H9 (cell line): ENCODE results near the gene ADAMTSL2. TPM values are rescaled to one million over a fixed set of nuclear protein-coding genes. Genes with fewer than 3 reads are reported as not detected.
A peak's percentile ranks its signal among the peaks of the same experiment; 100 is the strongest.

Source experiments
- DNase-seq: peaks from one replicate; pipeline ENCODE4 v3.0.0-alpha.2; 2017
- H2AFZ ChIP-seq: one replicate; pipeline ENCODE4 v1.6.1; 2013; ENCODE audit warnings: mild to moderate bottlenecking, low read length, control low read depth, moderate library complexity
- H2AK5ac ChIP-seq: 2 replicates; pipeline ENCODE4 v1.6.1; 2013; ENCODE audit warnings: low read length, control low read depth, mixed read lengths; ENCODE audit not compliant: insufficient read length
- H2BK120ac ChIP-seq: one replicate; pipeline ENCODE4 v1.6.1; 2013; ENCODE audit warnings: low read depth, mild to moderate bottlenecking, low read length, control low read depth, inconsistent platforms; ENCODE audit not compliant: poor library complexity, severe bottlenecking
- H2BK12ac ChIP-seq: 2 replicates; pipeline ENCODE4 v1.6.1; 2013; ENCODE audit warnings: low read length, control low read depth, mixed read lengths, low read depth; ENCODE audit not compliant: insufficient read length
- H2BK15ac ChIP-seq: 2 replicates; pipeline ENCODE4 v1.6.1; 2013; ENCODE audit warnings: low read depth, low read length, control low read depth
- H2BK20ac ChIP-seq: one replicate; pipeline ENCODE4 v1.6.1; 2013; ENCODE audit warnings: low read depth, mild to moderate bottlenecking, low read length, control low read depth, inconsistent platforms; ENCODE audit not compliant: poor library complexity, severe bottlenecking
- H2BK5ac ChIP-seq: 2 replicates; pipeline ENCODE4 v1.6.1; 2013; ENCODE audit warnings: low read length, control low read depth, mixed read lengths; ENCODE audit not compliant: insufficient read length
- H3K14ac ChIP-seq: 2 replicates; pipeline ENCODE4 v1.6.1; 2013; ENCODE audit warnings: low read length, control low read depth; ENCODE audit not compliant: insufficient read depth
- H3K18ac ChIP-seq: 2 replicates; pipeline ENCODE4 v1.6.1; 2013; ENCODE audit warnings: low read depth, mild to moderate bottlenecking, mixed read lengths, low read length, control low read depth; ENCODE audit not compliant: insufficient read length
- H3K23ac ChIP-seq: 2 replicates; pipeline ENCODE4 v1.6.1; 2013; ENCODE audit warnings: low read length, control low read depth, mixed read lengths, low read depth; ENCODE audit not compliant: insufficient read length
- H3K23me2 ChIP-seq: 2 replicates; pipeline ENCODE4 v1.6.1; 2013; ENCODE audit warnings: low read depth, mild to moderate bottlenecking, mixed read lengths, low read length, control low read depth; ENCODE audit not compliant: insufficient read length, poor library complexity, severe bottlenecking
- H3K27ac ChIP-seq: 2 replicates; pipeline ENCODE4 v1.5.1; 2013; ENCODE audit warnings: low read length, control low read depth, mixed read lengths, low read depth; ENCODE audit not compliant: insufficient read length
- H3K27me3 ChIP-seq: 2 replicates; pipeline ENCODE4 v1.6.1; 2013; ENCODE audit warnings: low read length, control low read depth, inconsistent platforms; ENCODE audit not compliant: insufficient read depth
- H3K4ac ChIP-seq: 2 replicates; pipeline ENCODE4 v1.6.1; 2013; ENCODE audit warnings: low read depth, mild to moderate bottlenecking, control low read depth, inconsistent platforms, low read length, moderate library complexity
- H3K4me1 ChIP-seq: 2 replicates; pipeline ENCODE4 v1.6.1; 2013; ENCODE audit warnings: low read length, control low read depth, inconsistent platforms; ENCODE audit not compliant: insufficient read depth
- H3K4me2 ChIP-seq: 2 replicates; pipeline ENCODE4 v1.6.1; 2013; ENCODE audit warnings: low read length, control low read depth, mixed read lengths; ENCODE audit not compliant: insufficient read length, insufficient read depth
- H3K56ac ChIP-seq: 2 replicates; pipeline ENCODE4 v1.6.1; 2013; ENCODE audit warnings: low read depth, mild to moderate bottlenecking, mixed read lengths, low read length, control low read depth; ENCODE audit not compliant: insufficient read length
- H3K79me1 ChIP-seq: 2 replicates; pipeline ENCODE4 v1.6.1; 2013; ENCODE audit warnings: low read depth, mild to moderate bottlenecking, moderate library complexity, low read length, control low read depth, inconsistent platforms; ENCODE audit not compliant: insufficient read depth, poor library complexity, severe bottlenecking
- H3K79me2 ChIP-seq: 2 replicates; pipeline ENCODE4 v1.6.1; 2013; ENCODE audit warnings: low read length, control low read depth, inconsistent platforms; ENCODE audit not compliant: insufficient read depth
- H3K9ac ChIP-seq: 2 replicates; pipeline ENCODE4 v1.6.1; 2013; ENCODE audit warnings: low read length, control low read depth, mixed read lengths; ENCODE audit not compliant: insufficient read length; ENCODE audit errors: extremely low read depth
- H3K9me3 ChIP-seq: one replicate; pipeline ENCODE4 v1.6.1; 2013; ENCODE audit warnings: low read depth, low read length, inconsistent platforms; ENCODE audit not compliant: control insufficient read depth
- H3T11ph ChIP-seq: one replicate; pipeline ENCODE4 v1.6.1; 2013; ENCODE audit warnings: mild to moderate bottlenecking, low read length, control low read depth, inconsistent platforms
- H4K20me1 ChIP-seq: one replicate; pipeline ENCODE4 v1.6.1; 2013; ENCODE audit not compliant: control insufficient read depth, insufficient read length, insufficient read depth
- H4K5ac ChIP-seq: 2 replicates; pipeline ENCODE4 v1.6.1; 2013; ENCODE audit warnings: low read depth, mild to moderate bottlenecking, mixed read lengths, low read length, control low read depth; ENCODE audit not compliant: insufficient read length
- H4K8ac ChIP-seq: replicated peaks from 2 replicates; pipeline ENCODE4 v1.6.1; 2013; ENCODE audit warnings: low read length, control low read depth, mixed read lengths, low read depth; ENCODE audit not compliant: insufficient read length
- H4K91ac ChIP-seq: 2 replicates; pipeline ENCODE4 v1.6.1; 2013; ENCODE audit warnings: low read depth, mild to moderate bottlenecking, moderate library complexity, mixed read lengths, low read length, control low read depth; ENCODE audit not compliant: insufficient read length
- H3K27ac Mint-ChIP-seq, 3 experiments: 2 replicates in 2 of 3; 3 replicates in 1 of 3; pipeline ENCODE4 v1.8.0; 2020 to 2021; ENCODE audit warnings: mixed read lengths in 3 of 3, mild to moderate bottlenecking in 1 of 3, moderate library complexity in 1 of 3
- H3K27me3 Mint-ChIP-seq: 2 replicates; pipeline ENCODE4 v1.8.0; 2021; ENCODE audit warnings: low read depth, mild to moderate bottlenecking, moderate library complexity, mixed read lengths
- H3K36me3 Mint-ChIP-seq, 3 experiments: 2 replicates in 2 of 3; 3 replicates in 1 of 3; pipeline ENCODE4 v1.8.0; 2020 to 2021; ENCODE audit warnings: low read depth in 3 of 3, mixed read lengths in 3 of 3; ENCODE audit not compliant: insufficient read depth in 1 of 3
- H3K4me1 Mint-ChIP-seq, 2 experiments: 2 replicates each; pipeline ENCODE4 v1.8.0; 2020; ENCODE audit warnings: mixed read lengths in 2 of 2
- H3K4me3 Mint-ChIP-seq, 2 experiments: 2 replicates in 1 of 2; 3 replicates in 1 of 2; pipeline ENCODE4 v1.8.0; 2020 to 2021; ENCODE audit warnings: mild to moderate bottlenecking in 2 of 2, mixed read lengths in 2 of 2, moderate library complexity in 1 of 2
- H3K9me3 Mint-ChIP-seq, 2 experiments: 2 replicates in 1 of 2; 3 replicates in 1 of 2; pipeline ENCODE4 v1.8.0; 2020; ENCODE audit warnings: mild to moderate bottlenecking in 2 of 2, mixed read lengths in 2 of 2, moderate library complexity in 1 of 2
- CTCF ChIP-seq: fragments of 200-600 bp; sonication (generic); conservative IDR thresholded peaks from 3 replicates; pipeline ENCODE4 v1.8.0; 2021; ENCODE audit warnings: antibody characterized with exemption, mild to moderate bottlenecking
- WGBS: extraction: QIAGEN DNeasy Blood & Tissue Kit; methylation state at CpG from one replicate; pipeline ENCODE4 v1.1.7; 2013; ENCODE audit warnings: missing lambda C conversion rate, low lambda C conversion rate, mixed read lengths; ENCODE audit not compliant: insufficient read length; ENCODE audit errors: extremely low coverage; 5-methylcytosine and 5-hydroxymethylcytosine counted together
- total RNA-seq: library from RNA; stranded (reverse); gene quantifications from 2 replicates; pipeline ENCODE4 v1.2.1, GENCODE V29; 2021

Gene ADAMTSL2
- total RNA-seq, 1 experiment from 2014 or later: 0.61 TPM

- H3K4ac ChIP-seq: no peak overlapping the region
- H2BK5ac ChIP-seq: no peak overlapping the region
- no peaks in the 10 kb centered on the region for H3K23me2 ChIP-seq
- H3T11ph ChIP-seq: no peak overlapping the region
- Mint-ChIP-seq H3K4me3 (no peak overlapping the region), H3K9me3 (no peaks in the 10 kb centered on the region), H3K27me3 (peaks cover 4% of the 10 kb centered on the region), H3K27ac (peak overlapping the region in 1 of 3 experiments; percentile 80; a peak in 1 of 7 replicates), H3K4me1 (0 out of 4 replicates have a peak, but pooled peaks cover 0 to 3% of the 10 kb centered on the region in 2 experiments), H3K36me3 (no peaks in the 10 kb centered on the region)
- no peak overlapping the region for H2AFZ ChIP-seq
- H3K4me2 ChIP-seq: no peak overlapping the region
- H3K27me3 ChIP-seq: no peaks in the 10 kb centered on the region
- no peaks in the 10 kb centered on the region for H3K79me1 ChIP-seq
- no peak overlapping the region for H2BK15ac ChIP-seq
- H4K5ac ChIP-seq: no peak overlapping the region
- TF ChIP-seq CTCF: no peak
- no peak overlapping the region for H3K18ac ChIP-seq
- H2BK120ac ChIP-seq: no peak overlapping the region
- H3K9ac ChIP-seq: no peak overlapping the region
- no peaks in the 10 kb centered on the region for H3K4me1 ChIP-seq
- H4K8ac ChIP-seq: no peak overlapping the region
- H2AK5ac ChIP-seq: no peak overlapping the region
- no peak overlapping the region for H3K27ac ChIP-seq
- no CpG with 5 or more reads among the region's 15 CpGs for WGBS
- H3K56ac ChIP-seq: no peak overlapping the region
- H3K14ac ChIP-seq: no peak overlapping the region; the same call in 1 of the 2 replicates
- no peak for DNase-seq
- no peaks in the 10 kb centered on the region for H3K79me2 ChIP-seq
- H2BK12ac ChIP-seq: no peak overlapping the region
- H4K91ac ChIP-seq: no peak overlapping the region
- no peaks in the 10 kb centered on the region for H4K20me1 ChIP-seq
- H3K23ac ChIP-seq: no peak overlapping the region
- no peaks in the 10 kb centered on the region for H3K9me3 ChIP-seq
- no peak overlapping the region for H2BK20ac ChIP-seq
These were observed 12.6 kb downstream of the ADAMTSL2 start for GRCh38 chr9:133547116-133547515.
